Uterus (tissue), 2 donors: Measurements from ENCODE around the gene MPP4.

Experiments
- POLR2A ChIP-seq, 2 donors: fragments of 450-650 bp; IDR thresholded peaks; one replicate each; pipeline ENCODE4 v1.6.1; 2016; ENCODE audit warnings: antibody characterized with exemption in 2 of 2, mild to moderate bottlenecking in 1 of 2, moderate library complexity in 1 of 2
- TF ChIP-seq, protein P1 (sequence below), 4 experiments: fragments of 200-600 bp in 2 of 4; fragments of 450-650 bp in 2 of 4; sonication (generic) in 2 of 4; IDR thresholded peaks; one replicate each; pipeline ENCODE4 v1.5.1; 2016 to 2019; ENCODE audit warnings: antibody characterized with exemption in 4 of 4, mild to moderate bottlenecking in 2 of 4, moderate library complexity in 1 of 4

GRCh38 chr2:201709049-201709448 lies 10.6 kb upstream of the MPP4 start:
- TF ChIP-seq, protein P1, sequence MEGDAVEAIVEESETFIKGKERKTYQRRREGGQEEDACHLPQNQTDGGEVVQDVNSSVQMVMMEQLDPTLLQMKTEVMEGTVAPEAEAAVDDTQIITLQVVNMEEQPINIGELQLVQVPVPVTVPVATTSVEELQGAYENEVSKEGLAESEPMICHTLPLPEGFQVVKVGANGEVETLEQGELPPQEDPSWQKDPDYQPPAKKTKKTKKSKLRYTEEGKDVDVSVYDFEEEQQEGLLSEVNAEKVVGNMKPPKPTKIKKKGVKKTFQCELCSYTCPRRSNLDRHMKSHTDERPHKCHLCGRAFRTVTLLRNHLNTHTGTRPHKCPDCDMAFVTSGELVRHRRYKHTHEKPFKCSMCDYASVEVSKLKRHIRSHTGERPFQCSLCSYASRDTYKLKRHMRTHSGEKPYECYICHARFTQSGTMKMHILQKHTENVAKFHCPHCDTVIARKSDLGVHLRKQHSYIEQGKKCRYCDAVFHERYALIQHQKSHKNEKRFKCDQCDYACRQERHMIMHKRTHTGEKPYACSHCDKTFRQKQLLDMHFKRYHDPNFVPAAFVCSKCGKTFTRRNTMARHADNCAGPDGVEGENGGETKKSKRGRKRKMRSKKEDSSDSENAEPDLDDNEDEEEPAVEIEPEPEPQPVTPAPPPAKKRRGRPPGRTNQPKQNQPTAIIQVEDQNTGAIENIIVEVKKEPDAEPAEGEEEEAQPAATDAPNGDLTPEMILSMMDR (IDR thresholded peaks at IDR 0.05), result no peak
- no peak for TF ChIP-seq POLR2A (IDR thresholded peaks at IDR 0.05)
